Loucy (cell line): Measurements from ENCODE around the gene CEP290.

Source experiments
- H2AFZ ChIP-seq: fragments of 200-600 bp; sonication (generic); 2 replicates; pipeline ENCODE4 v1.6.0; 2016; ENCODE audit warnings: antibody characterized with exemption, mild to moderate bottlenecking, low read length, moderate library complexity
- H3F3A ChIP-seq: fragments of 200-600 bp; 2 replicates; pipeline ENCODE4 v1.6.0; 2016; ENCODE audit warnings: antibody characterized with exemption, low read depth, mild to moderate bottlenecking
- H3K27me3 ChIP-seq: fragments of 200-600 bp; sonication (generic); 2 replicates; pipeline ENCODE4 v1.6.1; 2014; ENCODE audit warnings: low read length, mild to moderate bottlenecking; ENCODE audit not compliant: insufficient read depth, poor library complexity, severe bottlenecking
- H3K36me3 ChIP-seq: fragments of 200-600 bp; sonication (generic); 2 replicates; pipeline ENCODE4 v1.6.1; 2016; ENCODE audit warnings: low read length; ENCODE audit not compliant: insufficient read depth
- H3K4me1 ChIP-seq: fragments of 200-600 bp; sonication (generic); 2 replicates; pipeline ENCODE4 v1.5.1; 2014; ENCODE audit warnings: low read length, mild to moderate bottlenecking; ENCODE audit not compliant: insufficient read depth, poor library complexity, severe bottlenecking
- H3K4me2 ChIP-seq: fragments of 200-600 bp; sonication (generic); 2 replicates; pipeline ENCODE4 v1.6.0; 2014; ENCODE audit warnings: antibody characterized with exemption, low read length, low read depth, mild to moderate bottlenecking; ENCODE audit not compliant: poor library complexity, severe bottlenecking
- H3K4me3 ChIP-seq: fragments of 200-600 bp; sonication (generic); 2 replicates; pipeline ENCODE4 v1.5.1; 2014; ENCODE audit warnings: low read length, mild to moderate bottlenecking, mixed read lengths; ENCODE audit not compliant: poor library complexity, severe bottlenecking
- H3K79me2 ChIP-seq: fragments of 200-600 bp; sonication (generic); 2 replicates; pipeline ENCODE4 v1.6.1; 2014; ENCODE audit warnings: low read length; ENCODE audit not compliant: insufficient read depth
- H3K9ac ChIP-seq: fragments of 200-600 bp; sonication (generic); 2 replicates; pipeline ENCODE4 v1.6.0; 2014; ENCODE audit warnings: mild to moderate bottlenecking, low read depth, low read length, moderate library complexity; ENCODE audit not compliant: poor library complexity, severe bottlenecking
- H3K9me2 ChIP-seq: fragments of 200-600 bp; sonication (generic); replicated peaks from 2 replicates; pipeline ENCODE4 v1.6.1; 2016; ENCODE audit warnings: low read depth, low read length, mixed read lengths
- H3K9me3 ChIP-seq: fragments of 200-600 bp; sonication (generic); 2 replicates; pipeline ENCODE4 v1.6.1; 2014; ENCODE audit warnings: mild to moderate bottlenecking, antibody characterized with exemption, low read length, low read depth; ENCODE audit not compliant: insufficient read depth
- H4K20me1 ChIP-seq: fragments of 200-600 bp; sonication (generic); 2 replicates; pipeline ENCODE4 v1.6.0; 2014; ENCODE audit warnings: antibody characterized with exemption, low read length, mild to moderate bottlenecking; ENCODE audit not compliant: insufficient read depth, poor library complexity, severe bottlenecking
- EZH2phosphoT487 ChIP-seq: fragments of 200-600 bp; IDR thresholded peaks from 2 replicates; pipeline ENCODE4 v1.6.1; 2018; ENCODE audit warnings: antibody characterized with exemption, mild to moderate bottlenecking, moderate library complexity, borderline replicate concordance
- TF ChIP-seq, protein P1 (sequence below): fragments of 200-600 bp; sonication (generic); conservative IDR thresholded peaks from 2 replicates; pipeline ENCODE4 v1.5.1; 2014; ENCODE audit warnings: mild to moderate bottlenecking, antibody characterized with exemption, low read length

CEP290 gene

DNA sequence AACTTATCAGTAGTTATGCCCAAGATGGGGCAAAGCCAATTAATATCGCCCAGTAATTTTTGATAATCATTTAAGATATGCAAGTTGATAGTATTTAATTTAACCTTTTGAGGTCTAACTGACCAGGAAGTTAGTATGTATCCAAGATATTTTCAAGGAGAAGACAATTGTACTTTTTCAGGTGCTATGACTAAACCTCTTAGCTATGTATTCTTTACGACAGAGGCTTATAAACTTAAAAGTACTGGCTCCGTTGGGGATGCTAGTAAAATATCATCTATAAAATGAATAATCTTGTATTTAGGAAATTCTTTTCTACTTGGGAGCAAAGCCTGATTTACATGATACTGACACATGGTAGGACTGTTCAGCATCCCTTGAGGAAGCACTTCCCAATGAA is 40.5 kb upstream of the CEP290 start:
- Histone ChIP-seq H3K9me2 (no peaks in the 10 kb centered on the region), H3K4me2 (no peak overlapping the region), H3K36me3 (peaks cover 6% of the 10 kb centered on the region; the same call in 1 of the 2 replicates), H2AFZ (no peak overlapping the region), H3F3A (no peaks in the 10 kb centered on the region), H3K9me3 (no peaks in the 10 kb centered on the region), H4K20me1 (no peaks in the 10 kb centered on the region), H3K79me2 (no peaks in the 10 kb centered on the region), H3K27me3 (no peaks in the 10 kb centered on the region), H3K4me1 (no peaks in the 10 kb centered on the region), H3K4me3 (no peak overlapping the region), H3K9ac (no peak overlapping the region)
- TF ChIP-seq, protein P1, sequence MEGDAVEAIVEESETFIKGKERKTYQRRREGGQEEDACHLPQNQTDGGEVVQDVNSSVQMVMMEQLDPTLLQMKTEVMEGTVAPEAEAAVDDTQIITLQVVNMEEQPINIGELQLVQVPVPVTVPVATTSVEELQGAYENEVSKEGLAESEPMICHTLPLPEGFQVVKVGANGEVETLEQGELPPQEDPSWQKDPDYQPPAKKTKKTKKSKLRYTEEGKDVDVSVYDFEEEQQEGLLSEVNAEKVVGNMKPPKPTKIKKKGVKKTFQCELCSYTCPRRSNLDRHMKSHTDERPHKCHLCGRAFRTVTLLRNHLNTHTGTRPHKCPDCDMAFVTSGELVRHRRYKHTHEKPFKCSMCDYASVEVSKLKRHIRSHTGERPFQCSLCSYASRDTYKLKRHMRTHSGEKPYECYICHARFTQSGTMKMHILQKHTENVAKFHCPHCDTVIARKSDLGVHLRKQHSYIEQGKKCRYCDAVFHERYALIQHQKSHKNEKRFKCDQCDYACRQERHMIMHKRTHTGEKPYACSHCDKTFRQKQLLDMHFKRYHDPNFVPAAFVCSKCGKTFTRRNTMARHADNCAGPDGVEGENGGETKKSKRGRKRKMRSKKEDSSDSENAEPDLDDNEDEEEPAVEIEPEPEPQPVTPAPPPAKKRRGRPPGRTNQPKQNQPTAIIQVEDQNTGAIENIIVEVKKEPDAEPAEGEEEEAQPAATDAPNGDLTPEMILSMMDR: no peak
- no peak for TF ChIP-seq EZH2phosphoT487

DNA sequence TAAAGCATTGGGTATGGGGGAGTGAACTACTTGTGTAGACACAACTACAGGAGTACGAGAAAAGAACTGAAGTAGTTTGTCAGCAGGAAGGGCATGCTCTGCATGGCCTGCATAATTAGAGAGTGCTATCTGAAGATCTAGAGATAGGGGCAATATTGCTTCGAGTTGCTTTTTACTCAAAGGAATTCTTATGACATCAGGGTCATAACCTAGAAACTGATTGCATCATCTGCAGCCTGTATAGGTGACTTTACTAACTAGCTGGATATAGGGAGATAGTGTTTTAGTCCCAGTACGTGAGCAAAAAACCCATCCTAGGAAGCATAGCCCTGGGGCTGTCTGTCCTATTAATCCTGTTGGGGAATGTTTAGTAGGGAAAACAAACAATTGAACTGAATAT is 40.0 kb upstream of the CEP290 start:
- Histone ChIP-seq H3K9me3 (no peaks in the 10 kb centered on the region), H3K36me3 (peaks cover 6% of the 10 kb centered on the region; the same call in 1 of the 2 replicates), H4K20me1 (no peaks in the 10 kb centered on the region), H3K4me1 (no peaks in the 10 kb centered on the region), H2AFZ (no peak overlapping the region), H3K9me2 (no peaks in the 10 kb centered on the region), H3K79me2 (no peaks in the 10 kb centered on the region), H3K4me3 (no peak overlapping the region), H3F3A (no peaks in the 10 kb centered on the region), H3K4me2 (no peak overlapping the region), H3K27me3 (no peaks in the 10 kb centered on the region), H3K9ac (no peak overlapping the region)
- TF ChIP-seq EZH2phosphoT487: no peak
- TF ChIP-seq, protein P1: no peak

DNA sequence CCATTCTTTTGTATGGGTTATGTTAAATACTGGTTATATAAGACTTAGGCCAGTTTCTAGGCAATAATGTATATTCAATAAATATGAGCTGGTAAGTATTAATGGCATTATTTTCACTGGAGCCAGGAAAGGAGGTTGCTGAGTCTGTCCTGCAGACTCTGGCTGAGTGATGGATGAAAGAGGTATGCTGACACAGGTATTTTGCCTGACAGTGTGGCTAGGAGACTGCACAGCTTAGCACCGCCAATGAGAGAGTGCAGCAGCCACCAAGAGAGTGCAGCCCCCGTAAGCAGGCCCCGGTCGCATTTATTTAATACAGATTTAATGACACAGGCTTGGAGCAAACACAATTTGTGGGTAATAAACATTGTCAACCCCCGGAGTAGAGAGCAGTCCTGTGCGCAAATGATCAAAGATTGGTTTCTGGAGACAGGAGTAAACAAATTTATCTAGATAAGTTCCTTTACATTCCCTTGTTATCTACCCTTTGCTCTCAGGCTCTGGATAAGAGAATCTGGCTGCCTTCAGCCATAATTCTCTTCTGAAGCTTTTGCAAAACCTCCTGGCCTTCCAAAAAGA is 37.6 kb upstream of the CEP290 start:
- H2AFZ ChIP-seq: no peak overlapping the region
- TF ChIP-seq EZH2phosphoT487: no peak
- TF ChIP-seq, protein P1: no peak
- no peak overlapping the region for H3K4me3 ChIP-seq
- no peaks in the 10 kb centered on the region for H3K9me3 ChIP-seq
- H3K4me2 ChIP-seq: no peak overlapping the region
- H3F3A ChIP-seq: no peaks in the 10 kb centered on the region
- H3K27me3 ChIP-seq: no peaks in the 10 kb centered on the region
- H3K36me3 ChIP-seq: peaks cover 11% of the 10 kb centered on the region; the same call in 1 of the 2 replicates
- no peaks in the 10 kb centered on the region for H3K79me2 ChIP-seq
- no peak overlapping the region for H3K9ac ChIP-seq
- no peaks in the 10 kb centered on the region for H3K9me2 ChIP-seq
- H4K20me1 ChIP-seq: no peaks in the 10 kb centered on the region
- H3K4me1 ChIP-seq: no peaks in the 10 kb centered on the region
